ENCODE results near the gene LRRK1.

LRRK1 gene

GRCh38 chr15:101000271-101000681, 81.1 kb downstream of the LRRK1 start:
- no peak for DNase-seq
- Histone ChIP-seq H3K27me3 (no peaks in the 10 kb centered on the region), H3K27ac (no peak overlapping the region), H3K4me1 (no peaks in the 10 kb centered on the region), H3K9me3 (no peaks in the 10 kb centered on the region), H3K4me3 (no peak overlapping the region), H3K36me3 (peaks cover 0 to 4% (median 0%) of the 10 kb centered on the region in 3 donors)
- TF ChIP-seq CTCF (IDR thresholded peaks at IDR 0.05), result no peak
- intact Hi-C loops (cut with DNase I; ENCODE audit: low total_unique reads), result no loop called here

- no peaks in the 10 kb centered on the region for H3K27me3 ChIP-seq
- H3K9me3 ChIP-seq, result no peaks in the 10 kb centered on the region
- no peak overlapping the region for H3K4me3 ChIP-seq
- no peak overlapping the region for H3K27ac ChIP-seq
- no peak for TF ChIP-seq CTCF (IDR thresholded peaks at IDR 0.05)
- intact Hi-C loops (cut with DNase I; ENCODE audit: low total_unique reads), result no loop called here
- DNase-seq, result no peak
- no peaks in the 10 kb centered on the region for H3K4me1 ChIP-seq
- H3K36me3 ChIP-seq, result peaks cover 0 to 4% (median 0%) of the 10 kb centered on the region in 3 donors
Observed at GRCh38 chr15:101001056-101001455, 81.9 kb downstream of the LRRK1 start.

GRCh38 chr15:101001796-101002195, 82.6 kb downstream of the LRRK1 start:
- H3K4me3 ChIP-seq, result no peak overlapping the region
- intact Hi-C loops (cut with DNase I; ENCODE audit: low total_unique reads), result no loop called here
- no peaks in the 10 kb centered on the region for H3K4me1 ChIP-seq
- H3K27me3 ChIP-seq, result no peaks in the 10 kb centered on the region
- DNase-seq, result no peak
- H3K27ac ChIP-seq, result no peak overlapping the region
- H3K36me3 ChIP-seq, result peaks cover 0 to 4% (median 0%) of the 10 kb centered on the region in 3 donors
- no peaks in the 10 kb centered on the region for H3K9me3 ChIP-seq
- TF ChIP-seq CTCF (IDR thresholded peaks at IDR 0.05), result no peak

- intact Hi-C loops (cut with DNase I; ENCODE audit: low total_unique reads), result no loop called here
- Histone ChIP-seq H3K27ac (no peak overlapping the region), H3K36me3 (peaks cover 0 to 4% (median 0%) of the 10 kb centered on the region in 3 donors)
Observed at GRCh38 chr15:101003081-101003480, 83.9 kb downstream of the LRRK1 start.

GRCh38 chr15:101003706-101004105, 84.5 kb downstream of the LRRK1 start:
- Histone ChIP-seq H3K27me3 (no peaks in the 10 kb centered on the region), H3K4me1 (peaks cover 0 to 17% (median 5%) of the 10 kb centered on the region in 4 donors), H3K4me3 (no peak overlapping the region), H3K9me3 (no peaks in the 10 kb centered on the region), H3K36me3 (peaks cover 0 to 4% (median 0%) of the 10 kb centered on the region in 3 donors), H3K27ac (no peak overlapping the region)
- no peak for DNase-seq
- intact Hi-C loops (cut with DNase I; ENCODE audit: low total_unique reads), result no loop called here
- no peak for TF ChIP-seq CTCF (IDR thresholded peaks at IDR 0.05)

More at GRCh38 chr15:101003081-101003480, 83.9 kb downstream of the LRRK1 start:
- TF ChIP-seq CTCF (IDR thresholded peaks at IDR 0.05), result no peak
- H3K27me3 ChIP-seq, result no peaks in the 10 kb centered on the region
- DNase-seq, result no peak
- no peak overlapping the region for H3K4me3 ChIP-seq
- H3K9me3 ChIP-seq, result no peaks in the 10 kb centered on the region
- peaks cover 0 to 11% (median 4%) of the 10 kb centered on the region in 4 donors for H3K4me1 ChIP-seq

GRCh38 chr15:101004500-101004899, 85.3 kb downstream of the LRRK1 start:
- Histone ChIP-seq H3K36me3 (peaks cover 0 to 4% (median 0%) of the 10 kb centered on the region in 3 donors), H3K27me3 (no peaks in the 10 kb centered on the region), H3K4me3 (no peak overlapping the region), H3K4me1 (peaks cover 0 to 19% (median 7%) of the 10 kb centered on the region in 4 donors), H3K9me3 (no peaks in the 10 kb centered on the region), H3K27ac (no peak overlapping the region)
- no peak for TF ChIP-seq CTCF (IDR thresholded peaks at IDR 0.05)
- no peak for DNase-seq
- intact Hi-C loops (cut with DNase I; ENCODE audit: low total_unique reads), result no loop called here

Data from tibial artery (tissue), 4 donors.